CD14-positive monocyte (primary cell): ENCODE data around the gene SPTAN1. TPM values are rescaled to one million over a fixed set of nuclear protein-coding genes. Genes with fewer than 3 reads are reported as not detected.
A peak's percentile ranks its signal among the peaks of the same experiment; 100 is the strongest.

Experiments used
- DNase-seq, 3 donors: peaks; one replicate each; pipeline ENCODE4 v3.0.0-alpha.2; 2011 to 2022
- H2AFZ ChIP-seq: 2 replicates; pipeline ENCODE4 v1.6.0; 2012; ENCODE audit warnings: mild to moderate bottlenecking, low read depth, low read length, inconsistent platforms; ENCODE audit not compliant: insufficient read depth, poor library complexity, severe bottlenecking
- H3K27ac ChIP-seq, 2 donors: 1 replicate in 1 of 2; 2 replicates in 1 of 2; pipeline ENCODE4 v1.5.1; 2012 to 2013; ENCODE audit warnings: low read length in 2 of 2, control low read depth in 1 of 2, inconsistent platforms in 1 of 2, low read depth in 1 of 2, mild to moderate bottlenecking in 1 of 2
- H3K27me3 ChIP-seq, 2 donors: one replicate each; pipeline versions ENCODE4 v1.6.0 to v1.6.1; 2011 to 2013; ENCODE audit warnings: low read length in 2 of 2; ENCODE audit not compliant: control insufficient read depth in 2 of 2, insufficient read depth in 2 of 2
- H3K36me3 ChIP-seq, 2 donors: replicated peaks in 1 of 2; 1 replicate in 1 of 2; 2 replicates in 1 of 2; pipeline versions ENCODE4 v1.5.1 to v1.6.1; 2012 to 2013; ENCODE audit warnings: low read length in 2 of 2, control low read depth in 1 of 2, inconsistent platforms in 1 of 2, mild to moderate bottlenecking in 1 of 2; ENCODE audit not compliant: insufficient read depth in 2 of 2, control insufficient read depth in 1 of 2
- H3K4me1 ChIP-seq, 2 donors: 1 replicate in 1 of 2; 2 replicates in 1 of 2; pipeline versions ENCODE4 v1.5.1 to v1.6.1; 2012 to 2013; ENCODE audit warnings: low read length in 2 of 2, control low read depth in 1 of 2, inconsistent platforms in 1 of 2, mild to moderate bottlenecking in 1 of 2, moderate library complexity in 1 of 2; ENCODE audit not compliant: insufficient read depth in 2 of 2, control insufficient read depth in 1 of 2
- H3K4me2 ChIP-seq: replicated peaks from 2 replicates; pipeline ENCODE3; 2012; ENCODE audit warnings: low read length, moderate library complexity, mild to moderate bottlenecking; ENCODE audit not compliant: poor library complexity, severe bottlenecking; ENCODE audit errors: extremely low read depth
- H3K4me3 ChIP-seq, 3 experiments: fragments of 200-600 bp in 1 of 3; sonication (generic) in 1 of 3; replicated peaks in 1 of 3; 1 replicate in 2 of 3; 2 replicates in 1 of 3; pipeline ENCODE4 v1.5.1; 2011 to 2013; ENCODE audit warnings: low read length in 3 of 3, mild to moderate bottlenecking in 3 of 3, control low read depth in 2 of 3, low read depth in 2 of 3, inconsistent platforms in 1 of 3, moderate library complexity in 1 of 3
- H3K79me2 ChIP-seq: 2 replicates; pipeline ENCODE4 v1.6.0; 2012; ENCODE audit warnings: mild to moderate bottlenecking, control low read depth, inconsistent platforms, low read length, moderate library complexity; ENCODE audit not compliant: insufficient read depth
- H3K9ac ChIP-seq: 2 replicates; pipeline ENCODE4 v1.6.0; 2017; ENCODE audit warnings: low read length, mild to moderate bottlenecking; ENCODE audit not compliant: insufficient read depth, poor library complexity, severe bottlenecking
- H3K9me3 ChIP-seq, 2 donors: replicated peaks in 1 of 2; 1 replicate in 1 of 2; 2 replicates in 1 of 2; pipeline versions ENCODE4 v1.5.1 to v1.6.1; 2012 to 2013; ENCODE audit warnings: low read length in 2 of 2, control low read depth in 1 of 2; ENCODE audit not compliant: control insufficient read depth in 1 of 2, insufficient read depth in 1 of 2
- H4K20me1 ChIP-seq: 2 replicates; pipeline ENCODE4 v1.6.0; 2012; ENCODE audit warnings: mild to moderate bottlenecking, low read length, control low read depth, moderate library complexity; ENCODE audit not compliant: insufficient read depth
- H3K27ac Mint-ChIP-seq, 7 donors: one replicate each; pipeline ENCODE4 v1.8.0; 2020; ENCODE audit warnings: mild to moderate bottlenecking in 7 of 7, mixed read lengths in 7 of 7, moderate library complexity in 6 of 7, inconsistent platforms in 2 of 7
- H3K27me3 Mint-ChIP-seq, 3 donors: one replicate each; pipeline ENCODE4 v1.8.0; 2021 to 2022; ENCODE audit warnings: low read depth in 3 of 3, mild to moderate bottlenecking in 3 of 3, mixed read lengths in 3 of 3, moderate library complexity in 3 of 3, inconsistent platforms in 1 of 3
- H3K36me3 Mint-ChIP-seq, 2 donors: one replicate each; pipeline ENCODE4 v1.8.0; 2020; ENCODE audit warnings: mixed read lengths in 2 of 2, inconsistent platforms in 1 of 2, mild to moderate bottlenecking in 1 of 2
- H3K4me1 Mint-ChIP-seq: one replicate; pipeline ENCODE4 v1.8.0; 2020; ENCODE audit warnings: mild to moderate bottlenecking, mixed read lengths
- H3K4me3 Mint-ChIP-seq, 2 donors: one replicate each; pipeline ENCODE4 v1.8.0; 2020; ENCODE audit warnings: mild to moderate bottlenecking in 2 of 2, mixed read lengths in 2 of 2, moderate library complexity in 1 of 2
- H3K9me3 Mint-ChIP-seq, 7 donors: one replicate each; pipeline ENCODE4 v1.8.0; 2020 to 2022; ENCODE audit warnings: mixed read lengths in 7 of 7, mild to moderate bottlenecking in 6 of 7, moderate library complexity in 6 of 7, inconsistent platforms in 2 of 7
- CTCF ChIP-seq: fragments of 200-600 bp; IDR thresholded peaks from one replicate; pipeline ENCODE4 v1.8.0; 2022; ENCODE audit warnings: antibody characterized with exemption, mild to moderate bottlenecking
- WGBS: methylation state at CpG from one replicate; pipeline ENCODE4 v1.1.5; 2013; ENCODE audit warnings: missing lambda C conversion rate; ENCODE audit not compliant: insufficient coverage; 5-methylcytosine and 5-hydroxymethylcytosine counted together
- intact Hi-C, 2 donors: fragments of 100-400 bp; cut with micrococcal nuclease; formaldehyde crosslinking; loops; one replicate each; pipeline versions ENCODE4 v1.15.0 to v1.15.1; 2023
- polyA plus RNA-seq, 3 donors: library from polyadenylated mRNA; depleted of rRNA in 1 of 3; unstranded in 2 of 3; stranded (reverse) in 1 of 3; fragments of 300-500 nt in 2 of 3; fragments of >200 nt in 1 of 3; fragmentation: Illumina TruSeq in 2 of 3; gene quantifications; 1 replicate in 2 of 3; 2 replicates in 1 of 3; pipeline ENCODE4 v1.2.3, GENCODE V29; 2012 to 2021

SPTAN1 gene
- polyA plus RNA-seq, 3 donors = 6.2 to 40.8 (median 8.5) TPM

GRCh38 chr9:128523199-128523925, 29.0 kb upstream of the SPTAN1 start:
- Histone ChIP-seq H3K36me3 (peaks cover 72 to 87% of the 10 kb centered on the region in 2 donors), H3K4me3 (no peak overlapping the region), H4K20me1 (peaks cover 5% of the 10 kb centered on the region), H3K27me3 (no peaks in the 10 kb centered on the region), H3K9ac (no peak overlapping the region), H3K4me1 (no peaks in the 10 kb centered on the region), H3K79me2 (no peaks in the 10 kb centered on the region), H2AFZ (no peak overlapping the region), H3K4me2 (no peak overlapping the region), H3K27ac (no peak overlapping the region), H3K9me3 (no peaks in the 10 kb centered on the region)
- Mint-ChIP-seq H3K36me3 (peaks cover 74 to 92% of the 10 kb centered on the region in 2 donors), H3K27me3 (peaks cover 0 to 4% (median 0%) of the 10 kb centered on the region in 3 donors), H3K4me3 (no peak overlapping the region), H3K4me1 (no peaks in the 10 kb centered on the region), H3K27ac (peak overlapping the region in 3 of 7 donors; percentile 8 to 75 (median 44)), H3K9me3 (peaks cover 0 to 5% (median 3%) of the 10 kb centered on the region in 7 donors)
- DNase-seq = no peak
- 86% methylated on average over 11 of the region's 13 CpGs for WGBS
- no peak for TF ChIP-seq CTCF
- intact Hi-C loops = no loop called here

GRCh38 chr9:128526720-128527119, 25.7 kb upstream of the SPTAN1 start:
- no peak for TF ChIP-seq CTCF
- DNase-seq = no peak
- no peaks in the 10 kb centered on the region for H3K9me3 Mint-ChIP-seq
- H3K9me3 ChIP-seq = no peaks in the 10 kb centered on the region
- H3K4me2 ChIP-seq = no peak overlapping the region
- H3K27me3 ChIP-seq = no peaks in the 10 kb centered on the region
- no peak overlapping the region for H3K27ac Mint-ChIP-seq
- no peaks in the 10 kb centered on the region for H3K4me1 Mint-ChIP-seq
- H3K4me3 ChIP-seq = no peak overlapping the region
- no peak overlapping the region for H3K4me3 Mint-ChIP-seq
- no peak overlapping the region for H2AFZ ChIP-seq
- no CpG with 5 or more reads among the region's 2 CpGs for WGBS
- H4K20me1 ChIP-seq = no peaks in the 10 kb centered on the region
- no peak overlapping the region for H3K9ac ChIP-seq
- H3K36me3 ChIP-seq = peaks cover 78 to 95% of the 10 kb centered on the region in 2 donors
- no peaks in the 10 kb centered on the region for H3K4me1 ChIP-seq
- peaks cover 72 to 98% of the 10 kb centered on the region in 2 donors for H3K36me3 Mint-ChIP-seq
- intact Hi-C loops = no loop called here
- no peak overlapping the region for H3K27ac ChIP-seq
- peaks cover 0 to 4% (median 0%) of the 10 kb centered on the region in 3 donors for H3K27me3 Mint-ChIP-seq
- no peaks in the 10 kb centered on the region for H3K79me2 ChIP-seq
